ENCODE data around the gene C10orf53.

GRCh38 chr10:49632406-49633317 is 46.8 kb upstream of the C10orf53 start:
- TF ChIP-seq ZNF704 (tag by site-specific recombination; IDR thresholded peaks at IDR 0.05) (no peak), MZF1 (tag by site-specific recombination; IDR thresholded peaks at IDR 0.05; ENCODE audit: borderline replicate concordance) (no peak), ZFP3 (tag by site-specific recombination; IDR thresholded peaks at IDR 0.05; ENCODE audit: low read depth) (no peak), CTCF (tag by site-specific recombination; IDR thresholded peaks at IDR 0.05) (no peak), ZBTB1 (tag by site-specific recombination; IDR thresholded peaks at IDR 0.05) (no peak), ELK4 (IDR thresholded peaks at IDR 0.05; ENCODE audit: borderline replicate concordance, low read depth, low read length) (no peak), ZFHX2 (tag by site-specific recombination; conservative IDR thresholded peaks at IDR 0.05) (no peak), ZNF416 (tag by site-specific recombination; IDR thresholded peaks at IDR 0.05) (no peak), INSM2 (tag by site-specific recombination; IDR thresholded peaks at IDR 0.05) (no peak), GLI4 (tag by site-specific recombination; IDR thresholded peaks at IDR 0.05) (no peak), ZNF274 (IDR thresholded peaks at IDR 0.05; ENCODE audit: low read length) (no peak), ZNF274 (tag by site-specific recombination; IDR thresholded peaks at IDR 0.05; ENCODE audit: borderline replicate concordance) (no peak)
